Keratinocyte (primary cell): Measurements from ENCODE around the gene INTS6L. TPM values are rescaled to one million over a fixed set of nuclear protein-coding genes. Genes with fewer than 3 reads are reported as not detected.

Source experiments
- DNase-seq: peaks from one replicate; pipeline ENCODE4 v3.0.0-alpha.2; 2011; ENCODE audit warnings: low read depth, missing footprints, low spot score
- FAIRE-seq: peaks from 2 replicates; lab custom pipeline; 2011; peaks lifted over from hg19 to GRCh38; lab: Jason Lieb, UNC
- H2AFZ ChIP-seq: 2 replicates; pipeline ENCODE4 v1.6.0; 2012; ENCODE audit warnings: low read length, control low read depth, inconsistent platforms; ENCODE audit not compliant: control insufficient read depth
- H3K27ac ChIP-seq: 2 replicates; pipeline ENCODE4 v1.5.1; 2011; ENCODE audit warnings: low read length; ENCODE audit not compliant: control insufficient read depth, insufficient read depth
- H3K27me3 ChIP-seq: 3 replicates; pipeline ENCODE4 v1.6.0; 2011; ENCODE audit warnings: low read length; ENCODE audit not compliant: control insufficient read depth, insufficient read depth; ENCODE audit errors: extremely low read depth
- H3K36me3 ChIP-seq, 2 experiments: 2 replicates in 1 of 2; 3 replicates in 1 of 2; pipeline ENCODE4 v1.5.1; 2011; ENCODE audit warnings: low read length in 2 of 2, mild to moderate bottlenecking in 1 of 2; ENCODE audit not compliant: control insufficient read depth in 2 of 2, insufficient read depth in 2 of 2; ENCODE audit errors: extremely low read depth in 1 of 2
- H3K4me1 ChIP-seq: 3 replicates; pipeline ENCODE4 v1.5.1; 2011; ENCODE audit warnings: low read length; ENCODE audit not compliant: control insufficient read depth, insufficient read depth; ENCODE audit errors: extremely low read depth
- H3K4me2 ChIP-seq: 3 replicates; pipeline ENCODE4 v1.6.0; 2011; ENCODE audit warnings: low read depth, low read length; ENCODE audit not compliant: control insufficient read depth, insufficient read depth; ENCODE audit errors: extremely low read depth
- H3K4me3 ChIP-seq, 3 experiments: fragments of 200-600 bp in 1 of 3; sonication (generic) in 1 of 3; 2 replicates in 2 of 3; 3 replicates in 1 of 3; pipeline ENCODE4 v1.5.1; 2011 to 2016; ENCODE audit warnings: low read length in 3 of 3, mild to moderate bottlenecking in 3 of 3, control low read depth in 2 of 3, inconsistent platforms in 1 of 3, low read depth in 1 of 3, mixed read lengths in 1 of 3, mixed run types in 1 of 3, moderate library complexity in 1 of 3; ENCODE audit not compliant: control insufficient read depth in 2 of 3, insufficient read depth in 2 of 3; ENCODE audit errors: extremely low read depth in 1 of 3
- H3K79me2 ChIP-seq: 2 replicates; pipeline ENCODE4 v1.6.0; 2012; ENCODE audit warnings: low read length; ENCODE audit not compliant: control insufficient read depth, insufficient read depth
- H3K9ac ChIP-seq: 3 replicates; pipeline ENCODE4 v1.6.0; 2011; ENCODE audit warnings: low read length; ENCODE audit not compliant: control insufficient read depth, insufficient read depth; ENCODE audit errors: extremely low read depth
- H3K9me1 ChIP-seq: 3 replicates; pipeline ENCODE4 v1.6.0; 2011; ENCODE audit warnings: low read length; ENCODE audit not compliant: control insufficient read depth, insufficient read depth; ENCODE audit errors: extremely low read depth
- H3K9me3 ChIP-seq: 2 replicates; pipeline ENCODE4 v1.5.1; 2012; ENCODE audit warnings: low read depth, low read length; ENCODE audit not compliant: control insufficient read depth
- H4K20me1 ChIP-seq: 3 replicates; pipeline ENCODE4 v1.6.0; 2011; ENCODE audit warnings: low read length; ENCODE audit not compliant: control insufficient read depth, insufficient read depth; ENCODE audit errors: extremely low read depth
- EZH2 ChIP-seq: IDR thresholded peaks from one replicate; pipeline ENCODE4 v1.6.1; 2012; ENCODE audit warnings: inconsistent platforms, mild to moderate bottlenecking, low read length, moderate library complexity
- dilution Hi-C: fragments of 300-500 bp; cut with MboI; formaldehyde crosslinking; loops from one replicate; pipeline ENCODE4 v1.7.0; 2020; ENCODE audit warnings: low sequenced_read_pairs; ENCODE audit not compliant: extremely low pct_ligation_motif_present
- polyA minus RNA-seq, 3 experiments: library from RNA; depleted of rRNA, polyadenylated mRNA; stranded (reverse); fragments of >200 nt; gene quantifications; 1 replicate in 1 of 3; 2 replicates in 1 of 3; 3 replicates in 1 of 3; pipeline ENCODE4 v1.2.3, GENCODE V29; 2011
- polyA plus RNA-seq, 5 experiments: library from polyadenylated mRNA; depleted of rRNA in 3 of 5; stranded (reverse) in 3 of 5; stranded (forward) in 1 of 5; unstranded in 1 of 5; fragments of >200 nt; gene quantifications; 1 replicate in 1 of 5; 2 replicates in 3 of 5; 3 replicates in 1 of 5; pipeline versions ENCODE4 v1.2.1 to v1.2.3, GENCODE V29; 2011 to 2012; ENCODE audit warnings: missing spikeins in 2 of 5, low read depth in 1 of 5, low replicate concordance in 1 of 5
- TF ChIP-seq, protein P1 (sequence below), 3 experiments: IDR thresholded peaks in 1 of 3; conservative IDR thresholded peaks in 1 of 3; optimal IDR thresholded peaks in 1 of 3; 2 replicates in 2 of 3; 3 replicates in 1 of 3; pipeline versions ENCODE3 to v1.5.1; 2011; ENCODE audit warnings: low read length in 3 of 3, mild to moderate bottlenecking in 3 of 3, moderate library complexity in 2 of 3, control low read depth in 1 of 3, inconsistent platforms in 1 of 3; ENCODE audit not compliant: insufficient read depth in 2 of 3; ENCODE audit errors: extremely low read depth in 1 of 3

INTS6L gene, protein sequence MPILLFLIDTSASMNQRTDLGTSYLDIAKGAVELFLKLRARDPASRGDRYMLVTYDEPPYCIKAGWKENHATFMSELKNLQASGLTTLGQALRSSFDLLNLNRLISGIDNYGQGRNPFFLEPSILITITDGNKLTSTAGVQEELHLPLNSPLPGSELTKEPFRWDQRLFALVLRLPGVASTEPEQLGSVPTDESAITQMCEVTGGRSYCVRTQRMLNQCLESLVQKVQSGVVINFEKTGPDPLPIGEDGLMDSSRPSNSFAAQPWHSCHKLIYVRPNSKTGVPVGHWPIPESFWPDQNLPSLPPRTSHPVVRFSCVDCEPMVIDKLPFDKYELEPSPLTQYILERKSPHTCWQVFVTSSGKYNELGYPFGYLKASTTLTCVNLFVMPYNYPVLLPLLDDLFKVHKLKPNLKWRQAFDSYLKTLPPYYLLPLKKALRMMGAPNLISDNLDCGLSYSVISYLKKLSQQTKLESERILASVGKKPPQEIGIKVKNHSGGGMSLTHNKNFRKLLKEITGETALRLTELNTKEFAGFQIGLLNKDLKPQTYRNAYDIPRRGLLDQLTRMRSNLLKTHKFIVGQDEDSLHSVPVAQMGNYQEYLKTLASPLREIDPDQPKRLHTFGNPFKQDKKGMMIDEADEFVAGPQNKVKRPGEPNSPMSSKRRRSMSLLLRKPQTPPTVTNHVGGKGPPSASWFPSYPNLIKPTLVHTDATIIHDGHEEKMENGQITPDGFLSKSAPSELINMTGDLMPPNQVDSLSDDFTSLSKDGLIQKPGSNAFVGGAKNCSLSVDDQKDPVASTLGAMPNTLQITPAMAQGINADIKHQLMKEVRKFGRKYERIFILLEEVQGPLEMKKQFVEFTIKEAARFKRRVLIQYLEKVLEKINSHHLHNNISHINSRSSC
- polyA plus RNA-seq (5.2 to 14.5 TPM (median 11.4 TPM) in 3 replicates), polyA minus RNA-seq (0.89 to 7.8 TPM (median 4.7 TPM) in 3 replicates)
- 2.4 TPM for polyA plus RNA-seq (2011; ENCODE audit: low read depth)
- 2.0 and 3.8 TPM in 2 replicates for polyA plus RNA-seq (2011; cell fraction: cytosol; rRNA removed)
- 32.2 and 35.8 TPM in 2 replicates for polyA plus RNA-seq (2011; cell fraction: nucleus; rRNA removed)
- 3.2 and 6.1 TPM in 2 replicates for polyA plus RNA-seq (2012; ENCODE audit: low replicate concordance)
- 1.2 TPM for polyA minus RNA-seq (2011; cell fraction: cytosol; rRNA and poly(A)+ RNA removed)
- 6.4 and 12.7 TPM in 2 replicates for polyA minus RNA-seq (2011; cell fraction: nucleus; rRNA and poly(A)+ RNA removed)

DNA sequence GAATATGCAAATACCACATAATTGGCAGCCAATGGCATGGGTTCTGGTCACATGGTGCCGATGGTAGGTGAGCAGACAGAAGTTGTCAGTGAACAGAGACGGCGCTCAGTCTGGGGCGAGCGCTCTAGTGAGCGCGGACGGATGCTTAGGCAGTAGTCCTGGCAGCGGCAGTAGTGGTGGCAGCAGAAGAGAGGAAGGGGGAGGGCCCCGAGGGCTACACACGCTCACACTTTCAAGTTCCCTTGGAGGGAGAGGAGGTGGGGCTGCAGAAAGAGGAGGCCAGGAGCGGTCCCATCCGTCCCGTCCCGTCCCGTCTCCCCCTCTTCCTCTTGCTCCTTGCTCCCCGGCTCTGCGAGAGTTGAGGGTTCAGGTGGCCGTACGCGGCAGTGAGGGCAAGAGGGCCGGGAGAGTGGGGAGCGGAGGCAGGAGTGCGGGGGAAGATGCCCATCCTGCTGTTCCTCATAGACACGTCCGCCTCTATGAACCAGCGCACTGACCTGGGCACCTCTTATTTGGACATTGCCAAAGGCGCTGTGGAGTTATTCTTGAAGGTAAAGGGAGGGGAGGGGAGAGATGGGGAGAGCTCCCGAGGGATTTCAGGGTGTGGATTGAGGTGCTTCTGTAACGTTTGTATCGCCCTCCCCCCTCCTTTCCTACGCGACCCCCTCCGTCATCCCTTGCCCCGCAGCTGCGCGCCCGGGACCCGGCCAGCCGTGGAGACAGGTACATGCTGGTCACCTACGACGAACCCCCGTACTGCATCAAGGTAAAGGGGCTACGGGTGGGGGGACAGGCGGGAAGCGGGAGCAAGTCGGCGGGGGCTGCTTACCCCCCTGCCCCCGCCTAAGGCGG lies at the start of gene INTS6L:
INTS6L (plus strand) TSS at position 108 of the 852 bp plus-strand sequence; CDS start at position 441, 333 bp downstream.
- Histone ChIP-seq H3K9ac (peak within 1 kb of the TSS; percentile 70), H2AFZ (peak within 1 kb of the TSS; percentile 54), H4K20me1 (no peaks in the 10 kb centered on the region), H3K9me1 (no peaks in the 10 kb centered on the region), H3K4me2 (peak within 1 kb of the TSS; percentile 79), H3K9me3 (no peaks in the 10 kb centered on the region), H3K36me3 (no peaks in the 10 kb centered on the region), H3K27me3 (no peaks in the 10 kb centered on the region), H3K4me3 (peak within 1 kb of the TSS; percentile 57 to 66 (median 65)), H3K79me2 (no peaks in the 10 kb centered on the region), H3K4me1 (peaks cover 6% of the 10 kb centered on the region), H3K27ac (peak within 1 kb of the TSS; percentile 78)
- peak; percentile 53 for DNase-seq
- no peak for TF ChIP-seq EZH2
- TF ChIP-seq, protein P1, sequence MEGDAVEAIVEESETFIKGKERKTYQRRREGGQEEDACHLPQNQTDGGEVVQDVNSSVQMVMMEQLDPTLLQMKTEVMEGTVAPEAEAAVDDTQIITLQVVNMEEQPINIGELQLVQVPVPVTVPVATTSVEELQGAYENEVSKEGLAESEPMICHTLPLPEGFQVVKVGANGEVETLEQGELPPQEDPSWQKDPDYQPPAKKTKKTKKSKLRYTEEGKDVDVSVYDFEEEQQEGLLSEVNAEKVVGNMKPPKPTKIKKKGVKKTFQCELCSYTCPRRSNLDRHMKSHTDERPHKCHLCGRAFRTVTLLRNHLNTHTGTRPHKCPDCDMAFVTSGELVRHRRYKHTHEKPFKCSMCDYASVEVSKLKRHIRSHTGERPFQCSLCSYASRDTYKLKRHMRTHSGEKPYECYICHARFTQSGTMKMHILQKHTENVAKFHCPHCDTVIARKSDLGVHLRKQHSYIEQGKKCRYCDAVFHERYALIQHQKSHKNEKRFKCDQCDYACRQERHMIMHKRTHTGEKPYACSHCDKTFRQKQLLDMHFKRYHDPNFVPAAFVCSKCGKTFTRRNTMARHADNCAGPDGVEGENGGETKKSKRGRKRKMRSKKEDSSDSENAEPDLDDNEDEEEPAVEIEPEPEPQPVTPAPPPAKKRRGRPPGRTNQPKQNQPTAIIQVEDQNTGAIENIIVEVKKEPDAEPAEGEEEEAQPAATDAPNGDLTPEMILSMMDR (optimal IDR thresholded peaks at IDR 0.05 in 1 of 3, IDR thresholded peaks at IDR 0.05 in 1 of 3, conservative IDR thresholded peaks at IDR 0.05 in 1 of 3; ENCODE audit: extremely low read depth in 1 of 3, insufficient read depth in 2 of 3, low read length in 3 of 3) = no peak
- dilution Hi-C loops = no loop called here
- peak; percentile 73 for FAIRE-seq

- TF ChIP-seq, protein P1 (optimal IDR thresholded peaks at IDR 0.05 in 1 of 3, IDR thresholded peaks at IDR 0.05 in 1 of 3, conservative IDR thresholded peaks at IDR 0.05 in 1 of 3; ENCODE audit: extremely low read depth in 1 of 3, insufficient read depth in 2 of 3, low read length in 3 of 3) = no peak
- TF ChIP-seq EZH2 = no peak
- Histone ChIP-seq H2AFZ (no peak overlapping the region), H3K9me3 (no peaks in the 10 kb centered on the region), H3K9ac (no peak overlapping the region), H3K9me1 (no peaks in the 10 kb centered on the region), H3K4me2 (no peak overlapping the region), H3K79me2 (no peaks in the 10 kb centered on the region), H3K4me1 (no peaks in the 10 kb centered on the region), H3K4me3 (no peak overlapping the region), H4K20me1 (no peaks in the 10 kb centered on the region), H3K27ac (no peak overlapping the region), H3K36me3 (no peaks in the 10 kb centered on the region), H3K27me3 (no peaks in the 10 kb centered on the region)
- dilution Hi-C loops = no loop called here
- FAIRE-seq = no peak
- no peak for DNase-seq
These were observed 44.1 kb upstream of the INTS6L start for GRCh38 chrX:135476378-135476777.
